Measurements from ENCODE around the gene SLC5A9. TPM values are rescaled to one million over a fixed set of nuclear protein-coding genes. Genes with fewer than 3 reads are reported as not detected.

SLC5A9 gene
- total and polyA plus RNA-seq, 2 donors (not counting 1 experiment from before 2014, with no cell fraction given) = 0.07 TPM; not detected in 1

DNA sequence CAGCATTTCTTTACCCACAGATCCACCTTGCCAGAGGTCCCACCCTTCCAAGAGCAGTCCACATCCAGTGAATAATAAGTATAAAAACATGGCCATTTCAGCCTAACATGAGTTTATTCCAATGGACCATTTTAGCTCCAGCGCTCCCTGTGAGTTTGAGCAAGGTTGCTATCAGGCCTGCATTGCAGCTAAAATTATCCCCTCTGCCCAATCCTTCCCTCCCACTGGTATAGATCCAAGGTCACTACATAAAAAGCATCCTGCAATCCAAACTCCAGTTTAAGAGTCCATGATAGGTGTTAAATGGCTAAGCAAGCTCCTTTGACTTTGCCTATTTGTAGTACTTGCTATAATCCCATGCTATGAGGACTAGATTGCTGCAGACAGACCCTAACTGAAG, 35.6 kb downstream of the SLC5A9 start:
- Histone ChIP-seq H3K9me3 (ENCODE audit: control extremely low read depth in 1 of 3, control insufficient read depth in 2 of 3, insufficient read depth in 1 of 3, low read length in 2 of 3) (no peaks in the 10 kb centered on the region), H3K36me3 (replicated peaks in 1 of 2; ENCODE audit: control extremely low read depth in 1 of 2, control insufficient read depth in 1 of 2, extremely low read depth in 1 of 2, insufficient read depth in 2 of 2, low read length in 1 of 2) (no peaks in the 10 kb centered on the region), H3K27ac (ENCODE audit: low read length in 2 of 2) (no peak overlapping the region), H3K4me3 (ENCODE audit: control extremely low read depth in 1 of 5, extremely low read depth in 1 of 5, insufficient read depth in 1 of 5, low read depth in 2 of 5, low read length in 4 of 5) (no peak overlapping the region), H3K4me1 (ENCODE audit: control insufficient read depth in 2 of 2, insufficient read depth in 2 of 2, low read length in 2 of 2) (no peaks in the 10 kb centered on the region), H3K9ac (ENCODE audit: low read length) (no peak overlapping the region), H3K4me2 (replicated peaks; ENCODE audit: low read depth, low read length, poor library complexity, severe bottlenecking) (no peak overlapping the region), H3K79me2 (ENCODE audit: control insufficient read depth, insufficient read depth, low read length) (no peaks in the 10 kb centered on the region), H3K27me3 (replicated peaks in 1 of 4; ENCODE audit: control extremely low read depth in 1 of 4, control insufficient read depth in 3 of 4, insufficient read depth in 4 of 4, low read length in 3 of 4) (no peaks in the 10 kb centered on the region), H2AFZ (ENCODE audit: insufficient read depth, low read depth, low read length, poor library complexity, severe bottlenecking) (no peak overlapping the region), H4K20me1 (ENCODE audit: control insufficient read depth, insufficient read depth, low read length, poor library complexity, severe bottlenecking) (no peaks in the 10 kb centered on the region)
- no peak for ATAC-seq (ENCODE audit: low read depth)
- Mint-ChIP-seq H3K4me3 (no peak overlapping the region), H3K9me3 (ENCODE audit: insufficient read depth) (no peaks in the 10 kb centered on the region), H3K27ac (no peak overlapping the region), H3K4me1 (no peaks in the 10 kb centered on the region), H3K27me3 (peaks cover 19% of the 10 kb centered on the region)
- no peak for DNase-seq
- TF ChIP-seq EZH2 (IDR thresholded peaks at IDR 0.05; ENCODE audit: borderline replicate concordance, insufficient read depth, low read depth, low read length, poor library complexity, severe bottlenecking) = no peak
- TF ChIP-seq, protein P1, sequence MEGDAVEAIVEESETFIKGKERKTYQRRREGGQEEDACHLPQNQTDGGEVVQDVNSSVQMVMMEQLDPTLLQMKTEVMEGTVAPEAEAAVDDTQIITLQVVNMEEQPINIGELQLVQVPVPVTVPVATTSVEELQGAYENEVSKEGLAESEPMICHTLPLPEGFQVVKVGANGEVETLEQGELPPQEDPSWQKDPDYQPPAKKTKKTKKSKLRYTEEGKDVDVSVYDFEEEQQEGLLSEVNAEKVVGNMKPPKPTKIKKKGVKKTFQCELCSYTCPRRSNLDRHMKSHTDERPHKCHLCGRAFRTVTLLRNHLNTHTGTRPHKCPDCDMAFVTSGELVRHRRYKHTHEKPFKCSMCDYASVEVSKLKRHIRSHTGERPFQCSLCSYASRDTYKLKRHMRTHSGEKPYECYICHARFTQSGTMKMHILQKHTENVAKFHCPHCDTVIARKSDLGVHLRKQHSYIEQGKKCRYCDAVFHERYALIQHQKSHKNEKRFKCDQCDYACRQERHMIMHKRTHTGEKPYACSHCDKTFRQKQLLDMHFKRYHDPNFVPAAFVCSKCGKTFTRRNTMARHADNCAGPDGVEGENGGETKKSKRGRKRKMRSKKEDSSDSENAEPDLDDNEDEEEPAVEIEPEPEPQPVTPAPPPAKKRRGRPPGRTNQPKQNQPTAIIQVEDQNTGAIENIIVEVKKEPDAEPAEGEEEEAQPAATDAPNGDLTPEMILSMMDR (IDR thresholded peaks at IDR 0.05) = no peak
- CTCF ChIA-PET = no interaction called here
- intact Hi-C loops (cut with micrococcal nuclease) = no loop called here
- WGBS (ENCODE audit: insufficient coverage) = 100% methylated on average over 1 of the region's 1 CpG
- POLR2A ChIA-PET = no interaction called here

DNA sequence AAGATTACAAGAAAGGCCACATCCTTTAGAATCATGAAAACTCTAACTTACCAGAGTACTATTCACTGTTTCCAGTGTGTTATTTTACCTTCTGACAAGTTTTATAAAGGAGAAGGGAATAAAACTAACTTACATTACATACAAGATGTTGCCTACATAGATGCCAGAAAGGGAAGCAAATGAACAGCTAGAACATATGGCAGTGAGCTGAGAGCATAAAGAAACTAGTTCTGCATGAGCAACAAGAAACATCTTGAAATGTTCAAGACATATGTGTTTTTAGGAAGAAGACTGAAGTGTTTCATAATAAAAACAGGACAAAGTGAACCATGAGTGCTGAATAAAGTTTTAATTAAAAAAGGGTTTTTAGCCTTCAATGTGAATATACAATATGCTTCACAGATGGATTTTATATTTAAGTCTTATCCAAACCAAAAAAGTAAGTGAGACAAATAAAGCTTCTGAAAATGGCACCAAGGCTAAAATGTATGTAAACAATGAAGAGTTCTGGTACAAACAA, 39.4 kb downstream of the SLC5A9 start:
- no peak overlapping the region for H3K27ac ChIP-seq (ENCODE audit: low read length in 2 of 2)
- DNase-seq (no peak), ATAC-seq (ENCODE audit: low read depth) (no peak)
- no peak overlapping the region for H3K4me3 ChIP-seq (ENCODE audit: control extremely low read depth in 1 of 5, extremely low read depth in 1 of 5, insufficient read depth in 1 of 5, low read depth in 2 of 5, low read length in 4 of 5)
- TF ChIP-seq, protein P1 (IDR thresholded peaks at IDR 0.05) = no peak
- H3K4me1 ChIP-seq (ENCODE audit: control insufficient read depth in 2 of 2, insufficient read depth in 2 of 2, low read length in 2 of 2) = no peaks in the 10 kb centered on the region
- no peaks in the 10 kb centered on the region for H3K79me2 ChIP-seq (ENCODE audit: control insufficient read depth, insufficient read depth, low read length)
- CTCF ChIA-PET = no interaction called here
- no peaks in the 10 kb centered on the region for H3K27me3 ChIP-seq (replicated peaks in 1 of 4; ENCODE audit: control extremely low read depth in 1 of 4, control insufficient read depth in 3 of 4, insufficient read depth in 4 of 4, low read length in 3 of 4)
- H3K9me3 ChIP-seq (ENCODE audit: control extremely low read depth in 1 of 3, control insufficient read depth in 2 of 3, insufficient read depth in 1 of 3, low read length in 2 of 3) = no peaks in the 10 kb centered on the region
- no peak overlapping the region for H3K9ac ChIP-seq (ENCODE audit: low read length)
- no peaks in the 10 kb centered on the region for H3K36me3 ChIP-seq (replicated peaks in 1 of 2; ENCODE audit: control extremely low read depth in 1 of 2, control insufficient read depth in 1 of 2, extremely low read depth in 1 of 2, insufficient read depth in 2 of 2, low read length in 1 of 2)
- H3K4me2 ChIP-seq (replicated peaks; ENCODE audit: low read depth, low read length, poor library complexity, severe bottlenecking) = no peak overlapping the region
- no peak overlapping the region for H3K4me3 Mint-ChIP-seq
- H4K20me1 ChIP-seq (ENCODE audit: control insufficient read depth, insufficient read depth, low read length, poor library complexity, severe bottlenecking) = no peaks in the 10 kb centered on the region
- POLR2A ChIA-PET = no interaction called here
- H3K27ac Mint-ChIP-seq = no peak overlapping the region
- H3K27me3 Mint-ChIP-seq = peaks cover 10% of the 10 kb centered on the region
- H3K4me1 Mint-ChIP-seq = no peaks in the 10 kb centered on the region
- H3K9me3 Mint-ChIP-seq (ENCODE audit: insufficient read depth) = no peaks in the 10 kb centered on the region
- H2AFZ ChIP-seq (ENCODE audit: insufficient read depth, low read depth, low read length, poor library complexity, severe bottlenecking) = no peak overlapping the region
- intact Hi-C loops (cut with micrococcal nuclease) = no loop called here

Data from B cell (primary cell).